ENCODE data around the gene ECI1.
"Not testable (repeated sequence)": the region's sequence is repeated elsewhere in the genome, so short reads cannot be mapped to it uniquely, and the experiment has no call there.

The ECI1 gene

GRCh38 chr16:2250652-2251295, 613 bp downstream of the ECI1 start:
- no peak for DNase-seq

- DNase-seq, result no peak
Measured at GRCh38 chr16:2246301-2246885, 5.0 kb downstream of the ECI1 start.

GRCh38 chr16:2244926-2245795, 6.2 kb downstream of the ECI1 start:
- no peak for DNase-seq

GRCh38 chr16:2244301-2244700, 7.1 kb downstream of the ECI1 start:
- DNase-seq, result no peak

- no peak for DNase-seq
Measured at GRCh38 chr16:2243781-2244180, 7.6 kb downstream of the ECI1 start.

- DNase-seq, result no peak
Measured at GRCh38 chr16:2243031-2243528, 8.3 kb downstream of the ECI1 start.

- no peak for DNase-seq
Measured at GRCh38 chr16:2242598-2242997, 8.8 kb downstream of the ECI1 start.

- not testable (repeated sequence) for DNase-seq
Measured at GRCh38 chr16:2240331-2240730, 11.1 kb downstream of the ECI1 start.

- no peak for DNase-seq
Measured at GRCh38 chr16:2238838-2239675, 12.3 kb downstream of the ECI1 start.

GRCh38 chr16:2238150-2238837, 13.1 kb downstream of the ECI1 start:
- no peak for DNase-seq

- no peak for DNase-seq
Measured at GRCh38 chr16:2237493-2238149, 13.8 kb downstream of the ECI1 start.

- DNase-seq, result no peak
Measured at GRCh38 chr16:2237102-2237482, 14.3 kb downstream of the ECI1 start.

GRCh38 chr16:2236337-2237101, 14.9 kb downstream of the ECI1 start, which contains the start of gene DNASE1L2:
Gene DNASE1L2, plus strand, starts transcription at chr16:2236444. Its CDS starts 373 bp downstream, at chr16:2236817.
- no peak for DNase-seq

- no peak for DNase-seq
Measured at GRCh38 chr16:2235695-2236336, 15.6 kb downstream of the ECI1 start.

GRCh38 chr16:2235234-2235651, 16.1 kb downstream of the ECI1 start:
- DNase-seq, result no peak

- no peak for DNase-seq
Measured at GRCh38 chr16:2234813-2235170, 16.6 kb downstream of the ECI1 start.

GRCh38 chr16:2233872-2234812, 17.2 kb downstream of the ECI1 start:
- peak in 1 of 2 experiments; percentile 63 for DNase-seq

GRCh38 chr16:2233046-2233775, 18.2 kb downstream of the ECI1 start:
- DNase-seq, result no peak
